HepG2 (cell line): ENCODE data around the gene FOSL2. TPM values are rescaled to one million over a fixed set of nuclear protein-coding genes. Genes with fewer than 3 reads are reported as not detected.

ENCODE experiments used
- ATAC-seq: fragments of 200-7000 bp; cut with Tn5 transposase; 3 replicates; pipeline ENCODE4 v1.9.1; 2020; ENCODE audit warnings: mild to moderate bottlenecking, moderate library complexity
- BruUV-seq: library from RNA; stranded (reverse); fragments of 400-500 nt; replicated peaks from 2 replicates; lab custom pipeline; 2021; lab: Mats Ljungman, UMichigan
- CTCF ChIA-PET: fragments of 300-600 bp; formaldehyde crosslinking; extraction: SDS; loops from one replicate; lab custom pipeline; 2021; ENCODE audit warnings: low total read pairs, inconsistent platforms, low intra/inter-chr PET ratio; lab: Yijun Ruan, JAX
- POLR2A ChIA-PET: fragments of 350-600 bp; sonication (Branson Sonifier 250); formaldehyde crosslinking; loops from one replicate; lab custom pipeline; 2020; ENCODE audit warnings: antibody characterized with exemption, inconsistent platforms; lab: Yijun Ruan, JAX
- DNase-seq: peaks from one replicate; pipeline ENCODE4 v3.0.0-alpha.2; 2015; ENCODE audit warnings: low spot score
- FAIRE-seq: peaks from 3 replicates; lab custom pipeline; 2011; peaks lifted over from hg19 to GRCh38; lab: Jason Lieb, UNC
- H2AFZ ChIP-seq: one replicate; pipeline ENCODE4 v1.6.1; 2011; ENCODE audit warnings: low read length, inconsistent platforms
- H3K27ac ChIP-seq: fragments of 300-600 bp; 3 replicates; pipeline ENCODE4 v1.8.0; 2011; ENCODE audit warnings: mixed run types, mild to moderate bottlenecking, mixed read lengths, low read length, inconsistent platforms; ENCODE audit not compliant: insufficient read depth; ENCODE audit errors: extremely low read length
- H3K27me3 ChIP-seq, 2 experiments: fragments of 200-600 bp in 1 of 2; 2 replicates in 1 of 2; 3 replicates in 1 of 2; pipeline versions ENCODE4 v1.6.0 to v1.8.0; 2011; ENCODE audit warnings: low read length in 2 of 2, mild to moderate bottlenecking in 2 of 2, moderate library complexity in 2 of 2, inconsistent platforms in 1 of 2; ENCODE audit not compliant: insufficient read depth in 2 of 2, control insufficient read depth in 1 of 2
- H3K36me3 ChIP-seq, 2 experiments: fragments of 200-600 bp in 1 of 2; replicated peaks in 1 of 2; 2 replicates in 1 of 2; 3 replicates in 1 of 2; pipeline versions ENCODE4 v1.5.1 to v1.8.0; 2011; ENCODE audit warnings: low read length in 2 of 2, inconsistent platforms in 1 of 2; ENCODE audit not compliant: insufficient read depth in 2 of 2, control insufficient read depth in 1 of 2
- H3K4me1 ChIP-seq: 2 replicates; pipeline ENCODE4 v1.5.1; 2012; ENCODE audit warnings: low read length, inconsistent platforms; ENCODE audit not compliant: insufficient read depth
- H3K4me2 ChIP-seq: 2 replicates; pipeline ENCODE4 v1.6.0; 2011; ENCODE audit warnings: low read depth, low read length, inconsistent platforms
- H3K4me3 ChIP-seq, 3 experiments: fragments of 200-600 bp in 1 of 3; sonication (generic), shearing (Covaris generic) in 1 of 3; replicated peaks in 1 of 3; 2 replicates each; pipeline ENCODE4 v1.5.1; 2011 to 2016; ENCODE audit warnings: low read length in 3 of 3, inconsistent platforms in 2 of 3, low read depth in 2 of 3, mild to moderate bottlenecking in 2 of 3, control low read depth in 1 of 3, mixed read lengths in 1 of 3; ENCODE audit not compliant: insufficient read depth in 1 of 3
- H3K79me2 ChIP-seq: one replicate; pipeline ENCODE4 v1.6.1; 2011; ENCODE audit warnings: low read length, inconsistent platforms; ENCODE audit not compliant: insufficient read depth
- H3K9ac ChIP-seq: 2 replicates; pipeline ENCODE4 v1.6.0; 2011; ENCODE audit warnings: mild to moderate bottlenecking, low read depth, low read length, inconsistent platforms; ENCODE audit not compliant: insufficient read depth
- H3K9me3 ChIP-seq: 2 replicates; pipeline ENCODE4 v1.5.1; 2012; ENCODE audit warnings: mild to moderate bottlenecking, low read length
- H4K20me1 ChIP-seq: 2 replicates; pipeline ENCODE4 v1.6.0; 2011; ENCODE audit warnings: inconsistent platforms, mild to moderate bottlenecking, low read length, moderate library complexity; ENCODE audit not compliant: insufficient read depth
- ARNTL ChIP-seq: sonication (generic); formaldehyde crosslinking; IDR thresholded peaks from 2 replicates; pipeline ENCODE4 v1.4.0; 2020; ENCODE audit warnings: mild to moderate bottlenecking, missing genetic modification reagents
- ATF7 ChIP-seq, 2 experiments: fragments of 450-650 bp in 1 of 2; sonication (generic) in 1 of 2; formaldehyde crosslinking in 1 of 2; IDR thresholded peaks; 2 replicates each; pipeline versions ENCODE4 v1.4.0 to v1.6.1; 2016 to 2020; ENCODE audit warnings: antibody characterized with exemption in 1 of 2, mild to moderate bottlenecking in 1 of 2, missing genetic modification reagents in 1 of 2
- CREB1 ChIP-seq, 2 experiments: fragments of 450-650 bp in 1 of 2; IDR thresholded peaks; 2 replicates each; pipeline ENCODE4 v1.6.1; 2016 to 2017; ENCODE audit warnings: control low read depth in 1 of 2, mild to moderate bottlenecking in 1 of 2, missing compliant biosample characterization in 1 of 2, missing genetic modification characterization in 1 of 2
- FOSL2 ChIP-seq: sonication (generic); formaldehyde crosslinking; IDR thresholded peaks from 2 replicates; pipeline ENCODE4 v1.4.0; 2020; ENCODE audit warnings: missing genetic modification reagents
- GABPA ChIP-seq, 2 experiments: IDR thresholded peaks; 2 replicates each; pipeline ENCODE4 v1.6.1; 2011 to 2016; ENCODE audit warnings: low read depth in 2 of 2, low read length in 1 of 2, missing biosample characterization in 1 of 2, missing genetic modification characterization in 1 of 2
- HDAC1 ChIP-seq: sonication (generic); formaldehyde crosslinking; IDR thresholded peaks from 2 replicates; pipeline ENCODE4 v1.5.1; 2020; ENCODE audit warnings: mild to moderate bottlenecking, missing genetic modification reagents
- KDM4B ChIP-seq: sonication (generic); formaldehyde crosslinking; IDR thresholded peaks from 2 replicates; pipeline ENCODE4 v1.4.0; 2020; ENCODE audit warnings: missing genetic modification reagents
- MIER3 ChIP-seq: IDR thresholded peaks from 2 replicates; pipeline ENCODE4 v1.6.1; 2016; ENCODE audit warnings: missing compliant biosample characterization, borderline replicate concordance
- PRDM10 ChIP-seq: sonication (generic); formaldehyde crosslinking; IDR thresholded peaks from 2 replicates; pipeline ENCODE4 v1.4.0; 2020; ENCODE audit warnings: low read depth, missing genetic modification reagents
- RARA ChIP-seq: IDR thresholded peaks from 2 replicates; pipeline ENCODE4 v1.6.1; 2016; ENCODE audit warnings: missing genetic modification reagents, missing compliant biosample characterization
- ZNF703 ChIP-seq: sonication (generic); formaldehyde crosslinking; IDR thresholded peaks from 2 replicates; pipeline ENCODE4 v1.5.1; 2020; ENCODE audit warnings: missing genetic modification reagents, mild to moderate bottlenecking, moderate library complexity, borderline replicate concordance
- ZNF746 ChIP-seq: sonication (generic); formaldehyde crosslinking; IDR thresholded peaks from 2 replicates; pipeline ENCODE4 v1.8.0; 2022; ENCODE audit warnings: mild to moderate bottlenecking, missing genetic modification reagents
- WGBS: methylation state at CpG from one replicate; pipeline ENCODE4 v1.1.6; 2017; ENCODE audit warnings: low lambda C conversion rate; 5-methylcytosine and 5-hydroxymethylcytosine counted together
- in situ Hi-C: cut with HindIII; loops from 2 replicates; pipeline ENCODE4 v1.10.0; 2017; ENCODE audit warnings: low pct_unique_long_range_greater_than_20kb; ENCODE audit not compliant: extremely low pct_ligation_motif_present
- intact Hi-C: fragments of 100-400 bp; cut with micrococcal nuclease; formaldehyde crosslinking; loops from one replicate; pipeline ENCODE4 v1.10.0; 2022; ENCODE audit not compliant: unreplicated experiment
- polyA plus RNA-seq, 8 experiments: library from polyadenylated mRNA; depleted of rRNA in 3 of 8; stranded (reverse) in 7 of 8; unstranded in 1 of 8; fragments of >200 nt; fragmentation: Illumina TruSeq in 4 of 8; extraction: Trizol in 4 of 8; gene quantifications; 2 replicates each; pipeline versions ENCODE4 v1.2.1 to v1.2.3, GENCODE V29; 2011 to 2016; ENCODE audit warnings: low read depth in 4 of 8, missing spikeins in 1 of 8, mixed read lengths in 1 of 8; ENCODE audit not compliant: insufficient read depth in 1 of 8
- total RNA-seq, 5 experiments: library from RNA; depleted of rRNA; stranded (reverse); fragments of >200 nt; fragmentation: Illumina TruSeq; extraction: Trizol; gene quantifications; 2 replicates each; pipeline ENCODE4 v1.2.3, GENCODE V29; 2016; ENCODE audit warnings: low read depth in 1 of 5

The FOSL2 gene
- total and polyA plus RNA-seq, 2 of the 13 experiments (the other 11 are each of a cell fraction or from before 2014, with no cell fraction given), result 3.4 to 18.1 TPM

- H3K79me2 ChIP-seq, result no peaks in the 10 kb centered on the region
- peaks cover 0 to 16% of the 10 kb centered on the region in 2 experiments; a peak in 3 of 5 replicates for H3K27me3 ChIP-seq
- ATAC-seq, result no peak
- DNase-seq, result no peak
- FAIRE-seq, result no peak
- intact Hi-C loops, result no loop called here
- ChIA-PET POLR2A (no interaction called here), CTCF (interaction anchor here (0.7 kb wide), 1 partner anchor 746 kb away, joined by 3 read pairs; no protein-coding TSS in a partner anchor)
- no peaks in the 10 kb centered on the region for H3K36me3 ChIP-seq
- no peak overlapping the region for H3K9ac ChIP-seq
- WGBS, result 29% methylated on average over 17 of the region's 17 CpGs
- no peak overlapping the region for H3K4me3 ChIP-seq
- in situ Hi-C loops, result no loop called here
- BruUV-seq, result no TSS peak
- no peaks in the 10 kb centered on the region for H4K20me1 ChIP-seq
- no peak overlapping the region for H2AFZ ChIP-seq
- H3K4me2 ChIP-seq, result no peak overlapping the region
- H3K27ac ChIP-seq, result no peak overlapping the region
- H3K4me1 ChIP-seq, result no peaks in the 10 kb centered on the region
- TF ChIP-seq CREB1 (IDR thresholded peaks at IDR 0.05) (peak; percentile 80), CREB1 (CRISPR knock-in tag; IDR thresholded peaks at IDR 0.05) (no peak), FOSL2 (peak; percentile 57; the same call in 1 of the 2 replicates), HDAC1 (CRISPR knock-in tag) (no peak), ARNTL (CRISPR knock-in tag) (no peak), ZNF746 (CRISPR knock-in tag) (no peak), RARA (CRISPR knock-in tag) (0 out of 2 replicates have a peak, but pooled peaks have one; percentile 24), MIER3 (no peak), PRDM10 (CRISPR knock-in tag) (no peak), ATF7 (IDR thresholded peaks at IDR 0.05) (peak; percentile 98), ATF7 (CRISPR knock-in tag; IDR thresholded peaks at IDR 0.05) (no peak), ZNF703 (CRISPR knock-in tag) (no peak), GABPA (IDR thresholded peaks at IDR 0.05; ENCODE audit: low read depth, low read length) (no peak), GABPA (CRISPR knock-in tag; IDR thresholded peaks at IDR 0.05; ENCODE audit: low read depth) (no peak), KDM4B (CRISPR knock-in tag) (no peak)
- no peaks in the 10 kb centered on the region for H3K9me3 ChIP-seq
Measured at GRCh38 chr2:28449488-28450395, 57.1 kb downstream of the FOSL2 start.
